Measurements from ENCODE around the gene THSD4.

DNA sequence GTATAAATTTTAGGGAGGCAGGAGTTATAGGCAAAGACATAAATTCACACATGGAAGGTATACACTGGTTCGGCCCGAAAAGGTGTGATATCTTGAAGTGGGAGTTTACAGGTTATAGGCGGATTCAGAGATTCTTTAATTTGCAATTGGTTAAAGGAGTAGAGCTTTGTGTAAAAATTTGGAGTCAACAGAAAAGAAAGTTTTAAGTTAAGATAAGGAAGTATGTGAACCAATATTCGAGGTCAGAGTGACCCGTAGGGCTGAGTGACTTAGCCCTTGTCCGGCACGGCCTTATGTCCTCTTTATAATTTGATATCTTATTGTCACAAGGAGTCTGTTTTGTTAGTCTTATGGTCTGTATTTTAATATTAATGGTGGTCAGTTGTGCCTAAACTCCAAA, 10.6 kb upstream of the THSD4 start:
- TF ChIP-seq POLR2A (IDR thresholded peaks at IDR 0.05) = no peak
- TF ChIP-seq, protein P1, sequence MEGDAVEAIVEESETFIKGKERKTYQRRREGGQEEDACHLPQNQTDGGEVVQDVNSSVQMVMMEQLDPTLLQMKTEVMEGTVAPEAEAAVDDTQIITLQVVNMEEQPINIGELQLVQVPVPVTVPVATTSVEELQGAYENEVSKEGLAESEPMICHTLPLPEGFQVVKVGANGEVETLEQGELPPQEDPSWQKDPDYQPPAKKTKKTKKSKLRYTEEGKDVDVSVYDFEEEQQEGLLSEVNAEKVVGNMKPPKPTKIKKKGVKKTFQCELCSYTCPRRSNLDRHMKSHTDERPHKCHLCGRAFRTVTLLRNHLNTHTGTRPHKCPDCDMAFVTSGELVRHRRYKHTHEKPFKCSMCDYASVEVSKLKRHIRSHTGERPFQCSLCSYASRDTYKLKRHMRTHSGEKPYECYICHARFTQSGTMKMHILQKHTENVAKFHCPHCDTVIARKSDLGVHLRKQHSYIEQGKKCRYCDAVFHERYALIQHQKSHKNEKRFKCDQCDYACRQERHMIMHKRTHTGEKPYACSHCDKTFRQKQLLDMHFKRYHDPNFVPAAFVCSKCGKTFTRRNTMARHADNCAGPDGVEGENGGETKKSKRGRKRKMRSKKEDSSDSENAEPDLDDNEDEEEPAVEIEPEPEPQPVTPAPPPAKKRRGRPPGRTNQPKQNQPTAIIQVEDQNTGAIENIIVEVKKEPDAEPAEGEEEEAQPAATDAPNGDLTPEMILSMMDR (IDR thresholded peaks at IDR 0.05) = no peak
